Measurements from ENCODE around the gene LRRC3C. TPM values are rescaled to one million over a fixed set of nuclear protein-coding genes. Genes with fewer than 3 reads are reported as not detected.

LRRC3C gene
- total and polyA plus RNA-seq, 9 donors, result 0.12 to 0.27 TPM; not detected in 7

GRCh38 chr17:39904990-39905288 is 22.6 kb upstream of the LRRC3C start:
- 73 to 80% (median 76%) methylated on average over 3 of the region's 3 CpGs for WGBS, 3 donors

GRCh38 chr17:39908789-39909352 is 18.7 kb upstream of the LRRC3C start:
- Histone ChIP-seq H3K27ac (no peak overlapping the region), H3K36me3 (no peaks in the 10 kb centered on the region), H3K27me3 (no peaks in the 10 kb centered on the region), H3K9me3 (no peaks in the 10 kb centered on the region), H3K4me3 (no peak overlapping the region), H3K4me1 (ENCODE audit: insufficient read depth) (no peaks in the 10 kb centered on the region)
- no peak for DNase-seq
- intact Hi-C loops (cut with DNase I), result no loop called here
- TF ChIP-seq, protein P1, sequence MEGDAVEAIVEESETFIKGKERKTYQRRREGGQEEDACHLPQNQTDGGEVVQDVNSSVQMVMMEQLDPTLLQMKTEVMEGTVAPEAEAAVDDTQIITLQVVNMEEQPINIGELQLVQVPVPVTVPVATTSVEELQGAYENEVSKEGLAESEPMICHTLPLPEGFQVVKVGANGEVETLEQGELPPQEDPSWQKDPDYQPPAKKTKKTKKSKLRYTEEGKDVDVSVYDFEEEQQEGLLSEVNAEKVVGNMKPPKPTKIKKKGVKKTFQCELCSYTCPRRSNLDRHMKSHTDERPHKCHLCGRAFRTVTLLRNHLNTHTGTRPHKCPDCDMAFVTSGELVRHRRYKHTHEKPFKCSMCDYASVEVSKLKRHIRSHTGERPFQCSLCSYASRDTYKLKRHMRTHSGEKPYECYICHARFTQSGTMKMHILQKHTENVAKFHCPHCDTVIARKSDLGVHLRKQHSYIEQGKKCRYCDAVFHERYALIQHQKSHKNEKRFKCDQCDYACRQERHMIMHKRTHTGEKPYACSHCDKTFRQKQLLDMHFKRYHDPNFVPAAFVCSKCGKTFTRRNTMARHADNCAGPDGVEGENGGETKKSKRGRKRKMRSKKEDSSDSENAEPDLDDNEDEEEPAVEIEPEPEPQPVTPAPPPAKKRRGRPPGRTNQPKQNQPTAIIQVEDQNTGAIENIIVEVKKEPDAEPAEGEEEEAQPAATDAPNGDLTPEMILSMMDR (IDR thresholded peaks at IDR 0.05), result no peak
- TF ChIP-seq EP300 (IDR thresholded peaks at IDR 0.05) (no peak), POLR2A (IDR thresholded peaks at IDR 0.05) (no peak)
- 86 to 94% (median 89%) methylated on average over 6 of the region's 6 CpGs for WGBS, 3 donors

More at GRCh38 chr17:39904990-39905288, 22.6 kb upstream of the LRRC3C start:
- no peak for DNase-seq
- Histone ChIP-seq H3K9me3 (no peaks in the 10 kb centered on the region), H3K4me3 (no peak overlapping the region), H3K36me3 (no peaks in the 10 kb centered on the region), H3K27ac (no peak overlapping the region), H3K27me3 (no peaks in the 10 kb centered on the region), H3K4me1 (ENCODE audit: insufficient read depth) (no peaks in the 10 kb centered on the region)
- TF ChIP-seq EP300 (IDR thresholded peaks at IDR 0.05) (no peak), POLR2A (IDR thresholded peaks at IDR 0.05) (no peak)
- TF ChIP-seq, protein P1 (IDR thresholded peaks at IDR 0.05), result no peak
- intact Hi-C loops (cut with DNase I), result no loop called here

DNA sequence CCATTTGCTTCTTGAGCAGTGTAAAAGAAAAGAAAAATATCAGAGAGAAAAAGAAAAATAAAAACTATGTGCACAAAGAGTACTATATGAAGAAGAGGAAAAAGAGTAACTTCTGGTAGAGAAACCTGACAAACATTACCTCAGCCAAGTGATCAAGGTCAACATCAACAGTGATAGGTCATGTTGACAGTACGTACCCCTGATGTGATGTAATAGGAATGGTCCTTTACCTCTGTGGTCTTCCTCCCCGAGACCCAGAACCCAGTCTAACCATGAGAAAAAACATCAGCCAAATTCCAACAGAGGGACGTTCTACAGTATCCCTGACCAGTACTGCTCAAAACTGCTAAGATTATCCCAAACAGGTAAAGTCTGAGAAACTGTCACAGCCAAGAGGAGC is 13.5 kb upstream of the LRRC3C start:
- H3K9me3 ChIP-seq, result no peaks in the 10 kb centered on the region
- intact Hi-C loops (cut with DNase I), result loop anchor here in 1 of 4 donors (10.0 kb wide), 1 partner anchor 51 kb away; the partner anchor contains the start of gene GSDMA

GRCh38 chr17:39915559-39915958 is 12.0 kb upstream of the LRRC3C start:
- TF ChIP-seq POLR2A (IDR thresholded peaks at IDR 0.05) (no peak), EP300 (IDR thresholded peaks at IDR 0.05) (no peak)
- TF ChIP-seq, protein P1 (IDR thresholded peaks at IDR 0.05), result no peak
- no peaks in the 10 kb centered on the region for H3K4me1 ChIP-seq (ENCODE audit: insufficient read depth)
- H3K27ac ChIP-seq, result no peak overlapping the region
- 77 to 85% (median 77%) methylated on average over 4 of the region's 4 CpGs for WGBS, 3 donors
- H3K36me3 ChIP-seq, result no peaks in the 10 kb centered on the region
- intact Hi-C loops (cut with DNase I), result loop anchor here in 1 of 4 donors (10.0 kb wide), 1 partner anchor 49 kb away; the partner anchor contains the start of gene GSDMA
- H3K27me3 ChIP-seq, result no peaks in the 10 kb centered on the region
- H3K4me3 ChIP-seq, result no peak overlapping the region
- no peaks in the 10 kb centered on the region for H3K9me3 ChIP-seq
- DNase-seq, result no peak

More for the DNA sequence above, 13.5 kb upstream of the LRRC3C start:
- TF ChIP-seq EP300 (IDR thresholded peaks at IDR 0.05) (no peak), POLR2A (IDR thresholded peaks at IDR 0.05) (no peak)
- TF ChIP-seq, protein P1 (IDR thresholded peaks at IDR 0.05), result no peak
- 81 to 88% (median 87%) methylated on average over 3 of the region's 3 CpGs for WGBS, 3 donors
- no peak overlapping the region for H3K4me3 ChIP-seq
- no peak for DNase-seq
- no peak overlapping the region for H3K27ac ChIP-seq
- no peaks in the 10 kb centered on the region for H3K36me3 ChIP-seq
- H3K27me3 ChIP-seq, result no peaks in the 10 kb centered on the region
- H3K4me1 ChIP-seq (ENCODE audit: insufficient read depth), result no peaks in the 10 kb centered on the region
